Fibroblast of skin of left biceps (primary cell): ENCODE data around the gene TEX35.

Source experiments
- DNase-seq, 2 experiments: peaks; one replicate each; pipeline ENCODE4 v3.0.0-alpha.2; 2013; ENCODE audit warnings: low read depth in 2 of 2

Gene TEX35

DNA sequence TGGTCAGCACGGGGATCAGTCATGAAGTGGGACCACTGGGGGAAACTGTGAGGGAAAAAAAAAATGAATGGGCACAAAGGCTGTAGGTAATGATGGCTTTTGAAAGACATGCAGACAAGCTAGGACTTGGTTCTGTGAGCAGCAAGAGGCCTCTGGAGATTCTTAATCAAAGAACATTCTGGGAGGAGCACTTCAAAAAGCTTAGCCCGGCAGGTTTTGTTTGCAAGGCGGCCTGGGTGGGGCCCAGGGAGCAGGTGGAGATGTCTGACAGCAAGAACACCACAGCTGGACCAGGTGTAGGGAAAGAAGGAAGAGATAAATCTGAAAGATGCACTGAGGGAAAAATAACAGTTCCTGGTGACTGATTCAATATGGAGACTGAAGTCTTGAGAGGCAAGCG is 6.0 kb downstream of the TEX35 start:
- no peak for DNase-seq

- DNase-seq = no peak
These were observed 7.9 kb downstream of the TEX35 start for GRCh38 chr1:178520803-178521202.

- DNase-seq = no peak
These were observed 8.3 kb downstream of the TEX35 start for GRCh38 chr1:178521241-178521640.

DNA sequence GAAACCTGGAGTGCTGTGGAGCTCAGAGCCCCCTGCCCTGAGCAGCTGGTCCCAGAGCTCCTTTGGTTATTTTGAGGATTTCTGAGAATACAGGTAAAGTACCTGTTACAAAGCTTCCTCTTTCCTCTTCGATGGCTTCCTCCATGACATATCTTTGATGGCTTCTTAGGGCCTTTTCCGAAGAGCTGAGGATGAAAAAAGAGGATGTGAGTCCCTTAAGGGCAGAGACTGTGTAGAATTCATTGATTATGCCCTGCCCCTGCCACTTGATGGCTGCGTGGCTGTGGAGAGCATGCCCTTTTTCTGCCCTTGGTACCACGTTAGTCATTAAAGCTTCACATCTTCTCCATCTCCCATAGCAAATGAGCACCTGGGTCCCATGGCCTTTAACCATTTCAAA is 14.2 kb downstream of the TEX35 start:
- DNase-seq = no peak

DNA sequence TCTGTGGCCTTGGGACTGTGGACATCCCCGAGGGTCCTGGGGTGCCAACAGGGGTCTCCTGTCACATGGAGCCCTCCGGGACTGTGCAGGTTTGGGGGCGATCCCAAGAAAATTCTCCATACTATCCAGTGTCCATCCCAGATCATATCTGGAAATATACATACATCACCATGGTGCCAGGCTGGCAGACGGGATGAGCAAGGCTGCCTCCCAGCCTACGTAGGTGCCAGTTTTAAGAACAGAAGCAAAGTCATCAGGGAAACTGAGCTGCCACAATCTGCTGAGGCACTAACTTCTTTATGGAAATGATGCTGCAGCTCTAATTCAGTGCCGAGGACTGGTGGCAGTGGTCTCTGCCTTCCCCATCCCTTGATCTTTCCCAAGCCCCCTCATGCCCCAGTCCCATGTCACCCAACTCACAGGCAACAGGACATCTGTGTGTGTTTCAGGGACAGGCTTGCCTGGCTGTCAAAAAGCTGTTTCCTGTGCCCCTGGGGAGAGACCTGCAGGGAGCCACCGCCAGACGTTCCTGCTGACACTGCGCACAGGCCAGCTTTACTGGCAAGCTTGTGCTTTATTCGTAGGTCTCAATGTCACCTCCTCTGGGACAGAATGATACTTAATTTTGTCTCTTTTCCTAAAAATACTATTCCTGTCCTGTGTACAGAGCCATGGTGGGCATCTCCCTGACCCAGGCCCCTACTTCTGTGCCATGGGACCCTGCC is 15.5 kb downstream of the TEX35 start:
- DNase-seq = no peak

DNA sequence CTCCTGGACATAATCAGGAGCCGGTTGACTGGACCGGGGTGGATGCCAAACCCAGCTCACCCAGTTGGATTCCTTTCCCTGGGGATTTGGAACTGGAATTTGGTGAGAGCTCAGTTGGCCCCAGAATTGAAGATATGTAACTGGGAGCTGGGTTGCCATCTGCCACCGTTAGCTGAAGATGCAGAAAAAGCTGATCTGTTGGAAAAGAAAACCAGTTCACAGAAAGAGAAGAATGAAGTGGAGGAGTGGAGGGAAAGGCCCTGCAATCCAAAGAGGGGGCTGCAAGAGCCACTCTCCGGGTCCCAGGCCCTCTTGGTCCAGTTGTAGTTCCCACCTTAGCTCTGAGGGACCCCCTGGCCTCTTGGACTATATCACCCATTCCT is 16.0 kb downstream of the TEX35 start:
- no peak for DNase-seq

DNA sequence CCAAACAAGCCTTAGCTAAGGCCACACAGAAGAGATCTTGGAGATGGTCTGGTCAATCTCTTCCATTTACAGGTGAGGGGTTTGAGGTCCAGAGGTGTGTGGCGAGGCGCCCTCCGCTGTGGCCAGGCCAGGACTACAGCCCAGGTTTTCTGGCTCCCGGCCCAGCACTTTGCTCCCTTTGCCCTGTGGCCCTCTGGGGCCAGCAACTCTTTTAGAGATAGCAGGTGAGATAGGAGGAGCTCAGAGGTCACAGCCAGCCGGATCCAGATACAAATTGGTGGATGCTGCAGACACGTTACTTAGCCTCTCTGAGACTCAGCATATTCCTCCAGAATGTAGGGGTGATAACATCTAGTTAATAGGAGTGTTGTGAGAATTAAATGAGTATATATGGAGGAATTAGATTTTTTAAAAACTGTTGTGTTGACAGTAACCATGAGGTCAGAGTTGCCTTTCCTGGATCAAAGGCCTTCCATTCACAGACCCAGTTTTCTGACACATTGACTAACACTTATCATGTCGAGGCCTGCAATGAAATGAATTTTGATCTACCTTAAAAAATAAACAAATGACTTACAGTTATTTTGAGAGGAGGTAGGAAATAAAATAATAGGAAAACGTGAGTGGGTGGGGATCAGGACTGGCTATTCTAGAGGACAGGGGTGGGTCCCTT is 16.6 kb downstream of the TEX35 start:
- no peak for DNase-seq

DNA sequence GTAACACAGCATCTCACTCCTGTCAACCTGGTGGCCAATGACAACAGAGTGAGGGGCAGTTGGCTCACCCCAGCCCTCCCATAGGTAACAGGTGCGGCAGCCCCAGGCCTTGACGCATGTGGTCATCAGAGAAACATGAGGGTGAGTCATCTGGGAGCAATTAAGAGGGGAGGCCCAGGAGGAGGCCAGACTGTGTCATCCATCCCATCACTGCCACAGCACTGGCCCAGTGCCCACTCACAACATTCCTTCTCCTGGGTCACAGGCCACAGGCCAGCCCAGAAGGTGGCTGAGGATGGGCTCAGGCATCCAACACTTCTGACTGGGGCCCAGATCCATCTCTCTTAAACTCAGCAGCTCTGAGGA is 17.1 kb downstream of the TEX35 start:
- no peak for DNase-seq

DNA sequence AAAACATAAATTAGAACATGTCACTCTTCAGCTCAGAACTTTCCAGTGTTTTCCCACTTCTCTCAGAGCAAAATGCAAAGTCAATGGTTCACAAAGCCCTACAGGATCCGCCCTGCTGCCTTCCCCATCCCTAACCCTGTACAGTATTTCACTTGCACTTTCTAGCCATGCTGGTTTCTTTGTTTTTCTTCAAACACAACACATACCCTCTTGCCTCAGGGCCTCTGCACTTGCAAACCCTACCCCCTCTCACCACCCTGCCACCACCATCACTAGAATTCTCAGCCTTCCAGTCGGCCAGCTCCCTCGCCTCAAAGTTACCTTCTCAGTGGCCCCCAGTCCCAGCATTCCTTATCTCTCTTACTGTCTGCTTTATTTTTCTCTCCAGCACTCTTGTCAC is 17.6 kb downstream of the TEX35 start:
- DNase-seq = no peak

GRCh38 chr1:178531887-178532286 is 19.0 kb downstream of the TEX35 start:
- DNase-seq = no peak

DNA sequence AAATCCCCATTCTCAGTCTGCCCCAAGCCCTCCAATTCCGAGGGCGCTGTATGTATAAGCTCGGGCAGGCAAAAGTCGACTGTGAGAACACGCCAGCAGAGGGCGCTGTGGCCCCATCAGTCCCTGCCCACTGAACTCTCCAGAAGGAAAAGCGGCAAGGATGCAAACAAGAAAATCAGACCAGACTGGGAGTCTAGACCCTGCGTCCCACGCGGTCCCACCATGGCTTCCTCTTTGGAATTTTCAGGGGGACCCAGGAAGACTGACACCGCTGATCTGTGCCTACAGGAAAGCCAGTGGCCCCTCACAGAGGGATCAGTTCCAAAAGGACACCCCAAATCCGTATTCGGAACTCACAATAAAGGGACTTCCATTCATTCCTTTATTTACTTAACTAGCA is 19.5 kb downstream of the TEX35 start:
- DNase-seq = peak in 1 of 2 experiments; percentile 46

DNA sequence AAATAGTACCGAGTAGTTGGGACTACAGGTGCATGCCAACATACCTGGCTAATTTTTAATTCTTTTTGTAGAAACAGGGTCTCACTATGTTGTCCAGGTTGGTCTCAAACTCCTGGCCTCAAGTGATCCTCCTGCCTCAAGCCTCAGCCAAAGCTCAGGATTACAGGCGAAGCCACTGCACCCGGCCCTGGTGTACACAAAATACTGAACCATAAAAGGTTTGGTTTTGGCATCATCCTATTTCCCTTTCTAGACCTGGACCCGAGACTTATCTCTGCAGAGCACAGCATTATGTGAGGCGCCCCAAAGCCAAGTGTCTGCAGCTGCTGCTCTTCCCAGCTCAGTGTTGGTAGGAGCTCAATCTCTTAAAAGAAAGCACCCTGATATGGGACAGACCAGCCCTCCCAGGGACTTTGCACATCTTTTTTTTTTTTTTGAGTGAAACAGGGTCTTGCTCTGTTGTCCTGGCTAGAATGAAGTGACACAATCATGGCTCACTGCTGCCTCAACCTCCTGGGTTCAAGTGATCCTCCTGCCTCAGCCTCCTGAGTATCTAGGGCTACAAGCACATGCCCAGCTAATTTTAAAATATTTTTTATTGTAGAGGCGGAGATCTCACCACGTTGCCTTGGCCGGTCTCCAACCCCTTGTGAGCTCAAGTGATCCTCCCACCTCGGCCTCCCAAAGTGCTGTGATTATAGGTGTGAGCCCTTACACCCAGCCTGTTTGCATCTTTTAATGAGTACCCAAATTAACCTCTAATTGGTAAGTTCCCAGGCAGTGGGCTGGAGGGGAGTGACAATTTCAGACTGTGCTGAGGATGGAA is 20.4 kb downstream of the TEX35 start:
- DNase-seq = no peak

GRCh38 chr1:178534137-178534868 is 21.4 kb downstream of the TEX35 start:
- no peak for DNase-seq

DNA sequence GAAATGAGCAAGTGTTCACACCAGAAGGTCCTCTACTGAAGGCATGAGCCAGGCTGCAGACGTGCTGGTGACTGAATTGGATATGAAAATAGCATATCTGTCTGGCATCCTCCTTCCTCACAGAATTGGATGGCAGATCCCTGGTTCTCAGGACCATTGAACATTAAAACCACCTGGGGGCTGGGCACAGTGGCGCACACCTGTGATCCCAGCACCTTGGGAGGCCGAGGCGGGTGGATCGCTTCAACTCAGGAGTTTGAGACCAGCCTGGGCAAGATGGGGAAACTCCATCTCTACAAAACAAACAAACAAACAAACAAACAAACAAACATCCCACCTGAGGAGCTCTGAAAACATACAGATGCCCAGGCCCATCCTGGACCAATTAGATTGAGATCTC is 23.4 kb downstream of the TEX35 start:
- DNase-seq = no peak

DNA sequence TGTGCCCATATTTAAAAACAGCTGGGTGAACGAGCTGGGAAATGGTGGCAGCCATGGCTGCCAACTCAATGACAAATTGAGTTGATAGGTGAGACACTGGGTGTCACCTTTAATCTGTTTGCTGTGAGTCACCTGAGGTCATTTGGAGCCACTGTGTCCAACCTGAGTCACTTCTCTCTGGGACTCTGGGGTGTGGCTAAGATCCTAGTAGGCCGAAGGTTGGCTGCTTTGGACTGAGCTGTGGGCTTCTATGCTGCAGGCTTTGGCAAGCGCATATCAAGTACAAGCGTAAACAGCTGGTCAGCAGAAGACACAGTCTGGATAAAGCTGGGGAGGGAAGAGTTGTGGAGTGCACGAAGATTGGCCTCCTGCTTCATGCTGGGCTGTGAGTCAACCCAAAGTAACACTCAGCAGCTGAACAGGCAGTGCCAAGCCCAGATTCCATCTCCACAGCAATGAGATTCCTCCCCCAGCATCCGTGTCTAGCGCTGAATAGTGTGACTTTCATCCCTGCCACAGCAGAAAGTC is 24.0 kb downstream of the TEX35 start:
- DNase-seq = peak; percentile 84 to 85

GRCh38 chr1:178537382-178538090 is 24.6 kb downstream of the TEX35 start:
- no peak for DNase-seq

DNA sequence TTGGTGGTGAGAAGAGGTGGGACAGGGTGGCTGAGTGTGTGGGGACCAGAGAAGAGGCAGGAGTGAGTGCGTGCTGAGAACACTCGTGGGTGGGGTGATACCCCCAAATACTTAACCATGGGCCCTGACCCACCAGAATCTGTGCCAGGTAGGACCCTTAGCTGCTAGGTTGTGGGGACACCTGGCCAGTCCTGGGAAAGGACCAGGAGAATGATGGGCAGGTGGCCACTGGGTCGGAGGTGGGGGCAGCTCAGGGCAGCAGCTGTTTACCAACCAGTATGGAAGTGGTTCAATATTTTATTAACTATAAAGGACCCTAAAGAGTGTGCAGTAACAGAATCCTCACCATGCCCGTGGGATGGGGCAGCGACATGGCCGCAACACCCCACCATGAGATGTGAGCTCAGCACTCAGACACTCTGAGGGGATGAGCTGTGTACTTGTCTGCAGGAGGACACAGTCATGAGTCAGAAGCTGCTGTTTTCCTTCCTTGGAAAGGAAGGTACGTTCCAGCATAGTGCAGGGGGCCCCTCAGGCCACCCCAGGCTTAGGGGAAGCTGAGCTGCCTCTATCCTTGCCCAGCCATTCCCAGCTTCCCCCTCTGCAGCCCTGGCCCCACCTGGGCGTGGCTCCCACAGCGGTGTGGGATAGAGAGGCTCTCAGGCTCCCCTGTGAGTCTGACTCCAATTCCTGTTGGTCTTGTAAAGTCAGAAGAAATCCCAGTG is 25.4 kb downstream of the TEX35 start:
- DNase-seq = peak in 1 of 2 experiments; percentile 56

DNA sequence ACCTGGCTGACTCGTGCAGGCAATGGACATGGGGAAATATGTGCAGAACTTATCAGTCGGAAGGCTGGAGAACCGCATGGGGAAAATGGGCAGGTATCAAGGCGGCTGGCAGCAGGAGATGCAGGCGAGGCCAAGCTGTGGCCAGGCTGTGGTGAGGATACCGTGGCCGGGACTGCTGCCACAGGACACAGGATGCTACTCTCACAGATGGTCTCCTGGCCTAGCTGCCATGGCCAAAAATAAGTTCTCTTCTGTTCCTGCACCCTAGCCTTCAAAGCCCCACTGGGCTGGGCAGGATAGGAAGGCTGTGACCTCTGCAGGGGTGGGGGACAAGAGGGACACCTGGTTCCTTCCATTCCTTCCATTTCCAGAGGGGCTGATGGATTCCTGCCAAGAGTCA is 26.4 kb downstream of the TEX35 start:
- DNase-seq = no peak

- no peak for DNase-seq
These were observed 27.3 kb downstream of the TEX35 start for GRCh38 chr1:178540204-178540603.

GRCh38 chr1:178540646-178541045 is 27.7 kb downstream of the TEX35 start:
- DNase-seq = peak in 1 of 2 experiments; percentile 51

- DNase-seq = no peak
These were observed 28.5 kb downstream of the TEX35 start for GRCh38 chr1:178541379-178541778.
